GM23338 (cell line): Measurements from ENCODE around the gene LRMDA. TPM values are rescaled to one million over a fixed set of nuclear protein-coding genes. Genes with fewer than 3 reads are reported as not detected.

ENCODE experiments used
- ATAC-seq: fragments of 200-7000 bp; cut with Tn5 transposase; 3 replicates; pipeline ENCODE4 v1.9.1; 2020
- DNase-seq: peaks from one replicate; pipeline ENCODE4 v3.0.0-alpha.2; 2015; ENCODE audit warnings: low spot score
- H2AFZ ChIP-seq: fragments of 200-600 bp; sonication (generic); 2 replicates; pipeline ENCODE4 v1.8.0; 2016; ENCODE audit warnings: antibody characterized with exemption, mild to moderate bottlenecking, moderate library complexity
- H3F3A ChIP-seq: fragments of 200-600 bp; sonication (generic); replicated peaks from 2 replicates; pipeline ENCODE4 v1.8.0; 2017; ENCODE audit warnings: antibody characterized with exemption, mixed run types, low read depth
- H3K27ac ChIP-seq: fragments of 200-600 bp; sonication (generic); 2 replicates; pipeline ENCODE4 v1.6.1; 2016; ENCODE audit warnings: low read depth
- H3K27me3 ChIP-seq: fragments of 200-600 bp; sonication (generic); 2 replicates; pipeline ENCODE4 v1.8.0; 2016; ENCODE audit warnings: mild to moderate bottlenecking, mixed run types, moderate library complexity; ENCODE audit not compliant: insufficient read depth
- H3K36me3 ChIP-seq: fragments of 200-600 bp; sonication (generic); 2 replicates; pipeline ENCODE4 v1.8.0; 2016; ENCODE audit warnings: mild to moderate bottlenecking; ENCODE audit not compliant: insufficient read depth
- H3K4me1 ChIP-seq: fragments of 200-600 bp; sonication (generic); 2 replicates; pipeline ENCODE4 v1.8.0; 2016; ENCODE audit warnings: mild to moderate bottlenecking, moderate library complexity; ENCODE audit not compliant: insufficient read depth
- H3K4me2 ChIP-seq: fragments of 200-600 bp; sonication (generic); 2 replicates; pipeline ENCODE4 v1.7.1; 2017; ENCODE audit warnings: mixed run types
- H3K4me3 ChIP-seq: fragments of 200-600 bp; sonication (generic); 2 replicates; pipeline ENCODE4 v1.6.1; 2016; ENCODE audit warnings: mixed run types
- H3K79me2 ChIP-seq: fragments of 200-600 bp; sonication (generic); replicated peaks from 2 replicates; pipeline ENCODE4 v1.8.0; 2017; ENCODE audit warnings: mild to moderate bottlenecking; ENCODE audit not compliant: insufficient read depth
- H3K9me2 ChIP-seq: fragments of 200-600 bp; sonication (generic); 2 replicates; pipeline ENCODE4 v1.8.0; 2017; ENCODE audit not compliant: insufficient read depth
- H4K20me1 ChIP-seq: fragments of 200-600 bp; sonication (generic); replicated peaks from 2 replicates; pipeline ENCODE4 v1.8.0; 2017; ENCODE audit warnings: mild to moderate bottlenecking; ENCODE audit not compliant: insufficient read depth
- H3K27ac Mint-ChIP-seq: 2 replicates; pipeline ENCODE4 v1.8.0; 2020; ENCODE audit warnings: inconsistent platforms, mild to moderate bottlenecking, moderate library complexity, mixed read lengths
- H3K27me3 Mint-ChIP-seq: 3 replicates; pipeline ENCODE4 v1.8.0; 2022; ENCODE audit warnings: low read depth, mild to moderate bottlenecking, moderate library complexity, mixed read lengths, inconsistent platforms; ENCODE audit not compliant: insufficient read depth, poor library complexity
- H3K36me3 Mint-ChIP-seq: 3 replicates; pipeline ENCODE4 v1.8.0; 2021; ENCODE audit warnings: low read depth, mild to moderate bottlenecking, inconsistent platforms, moderate library complexity, mixed read lengths
- H3K4me1 Mint-ChIP-seq: 3 replicates; pipeline ENCODE4 v1.8.0; 2020; ENCODE audit warnings: mild to moderate bottlenecking, inconsistent platforms, mixed read lengths
- H3K4me3 Mint-ChIP-seq: 3 replicates; pipeline ENCODE4 v1.8.0; 2021; ENCODE audit warnings: moderate library complexity, mild to moderate bottlenecking, inconsistent platforms, mixed read lengths
- H3K9me3 Mint-ChIP-seq: 3 replicates; pipeline ENCODE4 v1.8.0; 2020; ENCODE audit warnings: moderate library complexity, mild to moderate bottlenecking, inconsistent platforms, mixed read lengths
- CREB1 ChIP-seq: fragments of 250-450 bp; sonication (Bioruptor Pico); IDR thresholded peaks from 2 replicates; pipeline ENCODE4 v1.5.0; 2020; ENCODE audit warnings: low read depth, mild to moderate bottlenecking, moderate library complexity
- CTCF ChIP-seq, 2 experiments: fragments of 200-600 bp in 1 of 2; sonication (generic) in 1 of 2; conservative IDR thresholded peaks; 2 replicates each; pipeline versions ENCODE4 v1.5.1 to v1.6.1; 2016 to 2017; ENCODE audit warnings: antibody characterized with exemption in 2 of 2, low read depth in 2 of 2, mild to moderate bottlenecking in 2 of 2, moderate library complexity in 1 of 2
- EZH2 ChIP-seq: fragments of 200-600 bp; sonication (generic); IDR thresholded peaks from one replicate; pipeline ENCODE4 v1.8.0; 2017; ENCODE audit warnings: antibody characterized with exemption, mild to moderate bottlenecking, low read depth; ENCODE audit not compliant: unreplicated experiment
- EZH2phosphoT487 ChIP-seq: fragments of 200-600 bp; sonication (generic); IDR thresholded peaks from one replicate; pipeline ENCODE4 v1.8.1; 2018; ENCODE audit warnings: antibody characterized with exemption; ENCODE audit not compliant: unreplicated experiment
- NANOG ChIP-seq: IDR thresholded peaks from 2 replicates; pipeline ENCODE4 v1.6.1; 2016; ENCODE audit warnings: antibody characterized with exemption, borderline replicate concordance
- POLR2AphosphoS5 ChIP-seq: IDR thresholded peaks from 2 replicates; pipeline ENCODE4 v1.6.1; 2016; ENCODE audit warnings: antibody characterized with exemption, low read depth
- STAT1 ChIP-seq: IDR thresholded peaks from one replicate; pipeline ENCODE4 v1.6.1; 2016; ENCODE audit warnings: antibody characterized with exemption; ENCODE audit not compliant: unreplicated experiment
- ZNF114 ChIP-seq: fragments of 250-450 bp; sonication (Bioruptor Pico); IDR thresholded peaks from 2 replicates; pipeline ENCODE4 v1.5.0; 2020; ENCODE audit warnings: mild to moderate bottlenecking, moderate library complexity
- ZNF331 ChIP-seq: fragments of 250-450 bp; sonication (Bioruptor Pico); IDR thresholded peaks from 2 replicates; pipeline ENCODE4 v1.5.0; 2020; ENCODE audit warnings: low read depth, mild to moderate bottlenecking, moderate library complexity
- polyA plus RNA-seq: library from polyadenylated mRNA; unstranded; fragments of >200 nt; fragmentation: Nextera tagmentation; extraction: Ambion mirVana; gene quantifications from 2 replicates; pipeline ENCODE4 v1.2.1, GENCODE V29; 2016
- total RNA-seq: library from RNA; depleted of rRNA; stranded (reverse); fragments of >200 nt; shearing (Covaris generic); gene quantifications from 2 replicates; pipeline ENCODE4 v1.2.3, GENCODE V29; 2014
- TF ChIP-seq, protein P1 (sequence below): IDR thresholded peaks from one replicate; pipeline ENCODE4 v1.6.1; 2018; ENCODE audit warnings: antibody characterized with exemption; ENCODE audit not compliant: unreplicated experiment

The LRMDA gene
- total and polyA plus RNA-seq, 2 experiments from 2014 or later: 0.90 to 1.8 TPM

DNA sequence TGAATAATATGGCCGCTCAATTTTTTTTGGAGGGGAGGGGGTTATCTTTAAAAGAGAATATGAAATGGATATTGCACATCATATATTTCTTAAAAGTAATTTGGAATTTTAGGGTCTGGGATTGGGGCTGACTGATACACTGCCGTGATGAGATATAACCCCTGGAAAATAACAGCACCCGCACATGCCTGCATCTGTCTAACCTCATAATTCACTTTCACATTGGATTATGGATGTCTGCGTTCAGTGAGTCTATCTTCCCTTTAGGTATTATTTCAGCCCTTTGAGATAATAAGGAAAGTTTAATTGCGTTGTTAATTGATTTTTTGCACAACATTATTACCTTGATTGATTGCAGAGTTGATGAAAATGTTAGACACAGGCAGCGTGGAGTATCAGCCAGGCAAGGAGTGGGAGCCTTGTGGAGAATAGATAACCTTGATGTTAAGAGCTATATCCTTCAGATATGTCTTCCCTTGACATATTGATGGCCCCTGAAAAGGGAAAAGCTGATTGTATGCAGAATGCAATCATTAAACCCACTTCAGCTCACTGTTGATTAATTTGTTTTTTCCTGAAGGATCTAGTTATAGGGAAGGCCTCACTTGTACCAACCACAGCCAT lies 1111.0 kb downstream of the LRMDA start (continued):
- TF ChIP-seq, protein P1, sequence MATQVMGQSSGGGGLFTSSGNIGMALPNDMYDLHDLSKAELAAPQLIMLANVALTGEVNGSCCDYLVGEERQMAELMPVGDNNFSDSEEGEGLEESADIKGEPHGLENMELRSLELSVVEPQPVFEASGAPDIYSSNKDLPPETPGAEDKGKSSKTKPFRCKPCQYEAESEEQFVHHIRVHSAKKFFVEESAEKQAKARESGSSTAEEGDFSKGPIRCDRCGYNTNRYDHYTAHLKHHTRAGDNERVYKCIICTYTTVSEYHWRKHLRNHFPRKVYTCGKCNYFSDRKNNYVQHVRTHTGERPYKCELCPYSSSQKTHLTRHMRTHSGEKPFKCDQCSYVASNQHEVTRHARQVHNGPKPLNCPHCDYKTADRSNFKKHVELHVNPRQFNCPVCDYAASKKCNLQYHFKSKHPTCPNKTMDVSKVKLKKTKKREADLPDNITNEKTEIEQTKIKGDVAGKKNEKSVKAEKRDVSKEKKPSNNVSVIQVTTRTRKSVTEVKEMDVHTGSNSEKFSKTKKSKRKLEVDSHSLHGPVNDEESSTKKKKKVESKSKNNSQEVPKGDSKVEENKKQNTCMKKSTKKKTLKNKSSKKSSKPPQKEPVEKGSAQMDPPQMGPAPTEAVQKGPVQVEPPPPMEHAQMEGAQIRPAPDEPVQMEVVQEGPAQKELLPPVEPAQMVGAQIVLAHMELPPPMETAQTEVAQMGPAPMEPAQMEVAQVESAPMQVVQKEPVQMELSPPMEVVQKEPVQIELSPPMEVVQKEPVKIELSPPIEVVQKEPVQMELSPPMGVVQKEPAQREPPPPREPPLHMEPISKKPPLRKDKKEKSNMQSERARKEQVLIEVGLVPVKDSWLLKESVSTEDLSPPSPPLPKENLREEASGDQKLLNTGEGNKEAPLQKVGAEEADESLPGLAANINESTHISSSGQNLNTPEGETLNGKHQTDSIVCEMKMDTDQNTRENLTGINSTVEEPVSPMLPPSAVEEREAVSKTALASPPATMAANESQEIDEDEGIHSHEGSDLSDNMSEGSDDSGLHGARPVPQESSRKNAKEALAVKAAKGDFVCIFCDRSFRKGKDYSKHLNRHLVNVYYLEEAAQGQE: no peak
- TF ChIP-seq EZH2: no peak
- no peak for TF ChIP-seq ZNF114
- no peak for TF ChIP-seq EZH2phosphoT487
- TF ChIP-seq POLR2AphosphoS5: no peak
- no peak for TF ChIP-seq ZNF331 (CRISPR knock-in tag)
- no peak for TF ChIP-seq NANOG
- no peak for TF ChIP-seq CREB1 (CRISPR knock-in tag)
- TF ChIP-seq STAT1: no peak

- Mint-ChIP-seq H3K27ac (no peak overlapping the region; the same call in 1 of the 2 replicates), H3K36me3 (no peaks in the 10 kb centered on the region), H3K9me3 (no peaks in the 10 kb centered on the region), H3K27me3 (peaks cover 3% of the 10 kb centered on the region), H3K4me3 (no peak overlapping the region), H3K4me1 (peaks cover 6% of the 10 kb centered on the region; the same call in 1 of the 3 replicates)
- H3K4me2 ChIP-seq: no peak overlapping the region
- H3K36me3 ChIP-seq: no peaks in the 10 kb centered on the region
- no peaks in the 10 kb centered on the region for H3K9me2 ChIP-seq
- no peak overlapping the region for H3K27ac ChIP-seq
- no peak for ATAC-seq
- TF ChIP-seq CREB1 (CRISPR knock-in tag): no peak
- TF ChIP-seq NANOG: no peak
- no peak for TF ChIP-seq CTCF (conservative IDR thresholded peaks at IDR 0.05; ENCODE audit: low read depth in 2 of 2)
- no peak overlapping the region for H2AFZ ChIP-seq
- H3K27me3 ChIP-seq: no peaks in the 10 kb centered on the region
- no peaks in the 10 kb centered on the region for H4K20me1 ChIP-seq
- no peaks in the 10 kb centered on the region for H3F3A ChIP-seq
- no peak for DNase-seq
- H3K4me1 ChIP-seq: no peaks in the 10 kb centered on the region
- no peaks in the 10 kb centered on the region for H3K79me2 ChIP-seq
- no peak overlapping the region for H3K4me3 ChIP-seq
Measured at GRCh38 chr10:76543655-76544054, 1112.2 kb downstream of the LRMDA start.
